Activated naive CD4-positive, alpha-beta T cell treated with anti-CD3 and anti-CD28 coated beads, Interleukin-2, amount 50 U/mL, for 16 hours (primary cell): ENCODE data around the gene CMTM4.
"Not testable (repeated sequence)": the region's sequence is repeated elsewhere in the genome, so short reads cannot be mapped to it uniquely, and the experiment has no call there.

Source experiments
- DNase-seq: peaks from one replicate; pipeline ENCODE4 v3.0.0-alpha.2; 2020

Gene CMTM4

GRCh38 chr16:66588981-66589713, 107.4 kb downstream of the CMTM4 start:
- DNase-seq = peak; percentile 57

- DNase-seq = no peak
These were observed 108.5 kb downstream of the CMTM4 start for GRCh38 chr16:66587881-66588600.

DNA sequence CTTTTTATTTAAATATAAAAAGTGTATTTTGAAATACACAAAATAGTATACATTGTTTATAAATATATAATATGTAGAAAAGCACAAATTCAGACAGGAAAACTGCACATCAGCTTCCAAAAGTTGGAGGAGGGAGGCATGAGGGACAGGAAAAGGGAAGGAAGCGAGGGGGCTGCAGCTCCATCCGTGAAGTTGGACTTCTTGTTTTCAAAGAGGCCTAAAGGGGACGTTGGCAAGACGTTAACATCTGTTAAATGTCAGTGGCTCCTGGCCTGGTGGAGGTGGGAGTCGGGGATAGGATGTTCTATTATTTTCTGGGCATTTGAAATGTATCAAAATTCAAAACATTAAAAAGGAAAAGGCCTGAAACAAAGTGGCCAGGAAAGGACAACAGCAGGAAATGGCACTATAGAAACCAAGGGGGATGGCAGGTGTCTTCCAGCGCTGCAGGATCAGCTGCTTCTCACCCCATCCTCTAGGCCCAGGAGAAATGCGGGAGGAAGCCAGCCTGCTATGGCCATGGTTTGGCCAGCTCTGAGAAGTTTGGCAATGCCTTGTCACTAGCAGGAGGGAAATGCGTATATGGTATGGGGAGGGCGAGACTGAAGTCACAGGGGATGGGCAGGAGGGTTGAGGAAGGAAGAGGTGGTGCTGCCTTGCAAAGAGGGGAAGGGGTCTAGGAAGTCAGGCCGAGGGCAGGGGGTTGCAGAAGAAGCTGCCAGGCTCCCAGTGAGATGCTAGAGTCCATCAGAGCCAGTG, 110.9 kb downstream of the CMTM4 start:
- DNase-seq = no peak

GRCh38 chr16:66581246-66581952, 115.1 kb downstream of the CMTM4 start:
- DNase-seq = no peak

DNA sequence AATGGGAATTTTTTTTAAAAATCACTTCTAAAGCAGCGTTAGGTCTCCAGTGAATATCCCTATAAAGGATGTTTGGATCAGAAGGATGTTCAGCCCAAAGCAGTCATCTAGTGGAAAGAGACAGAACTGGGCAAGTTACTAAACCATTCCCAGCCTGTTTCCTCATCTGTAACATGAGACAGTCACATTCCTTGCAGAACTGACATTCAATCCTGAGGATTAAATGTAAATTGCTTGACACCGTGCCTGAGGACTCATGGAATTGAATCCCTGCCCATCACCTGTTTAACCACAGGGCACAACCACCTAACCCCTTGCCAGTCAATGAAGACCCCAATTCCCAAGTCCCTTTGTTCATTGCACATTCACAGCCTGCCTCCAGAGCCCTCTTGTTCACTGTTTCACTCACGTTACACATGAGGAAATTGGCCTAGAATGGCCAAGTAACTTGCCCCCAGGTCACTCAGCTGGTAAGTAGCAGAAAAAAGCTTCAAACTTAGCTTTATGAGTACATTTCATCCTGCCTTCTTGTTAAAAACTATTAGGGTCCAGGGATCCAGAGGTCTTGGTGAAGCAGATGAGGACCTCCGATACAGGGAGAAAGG, 115.8 kb downstream of the CMTM4 start:
- DNase-seq = no peak

DNA sequence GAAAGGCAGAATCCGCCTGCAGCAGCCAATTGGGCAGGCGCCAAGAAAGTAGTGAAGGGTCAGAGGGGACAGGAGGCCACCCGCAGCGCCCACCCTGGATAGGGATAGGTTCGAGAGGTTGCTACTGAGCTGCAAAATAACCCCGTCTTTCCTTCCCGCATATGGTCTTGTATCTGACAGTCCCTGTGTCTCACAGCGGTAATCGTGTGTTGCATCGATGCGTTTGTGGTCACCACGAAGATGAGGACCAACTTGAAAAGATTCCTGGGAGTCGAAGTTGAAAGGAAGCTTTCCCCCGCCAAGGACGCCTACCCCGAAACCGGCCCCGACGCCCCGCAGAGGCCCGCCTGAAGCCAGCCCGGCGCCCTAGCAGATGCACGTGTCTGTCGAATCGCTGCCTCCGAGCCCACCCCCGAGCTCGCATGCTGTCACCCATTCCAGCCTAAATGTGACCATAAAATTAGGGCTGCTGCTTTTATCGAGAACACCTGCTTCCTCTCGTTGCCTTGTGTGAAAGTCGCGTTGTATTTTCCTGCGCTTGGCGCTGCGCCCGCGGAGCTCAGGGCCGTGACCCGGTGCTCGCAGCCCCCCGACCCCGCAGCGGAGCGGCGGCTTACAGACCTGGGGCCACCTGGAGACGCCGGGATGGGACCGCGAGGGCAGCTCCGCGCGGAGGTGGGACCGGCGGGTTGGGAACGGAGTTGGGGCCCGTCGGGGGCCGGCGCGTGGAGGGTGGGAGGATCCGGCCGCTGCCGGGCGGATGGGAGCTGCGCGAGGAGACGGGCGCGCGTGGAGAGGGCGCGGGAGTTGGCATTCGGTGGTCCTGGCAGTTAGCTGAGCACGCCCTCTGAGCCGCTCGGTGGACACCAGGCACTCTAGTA, 117.7 kb downstream of the CMTM4 start, which contains the start of gene CMTM2:
Gene CMTM2 (plus strand): TSS at position 813 of the 881 bp plus-strand sequence. CDS start 145 bp downstream, outside the sequence.
- DNase-seq = peak; percentile 39

- DNase-seq = no peak
These were observed 120.2 kb downstream of the CMTM4 start for GRCh38 chr16:66576296-66576695.

- no peak for DNase-seq
These were observed 121.5 kb downstream of the CMTM4 start for GRCh38 chr16:66575060-66575459.

DNA sequence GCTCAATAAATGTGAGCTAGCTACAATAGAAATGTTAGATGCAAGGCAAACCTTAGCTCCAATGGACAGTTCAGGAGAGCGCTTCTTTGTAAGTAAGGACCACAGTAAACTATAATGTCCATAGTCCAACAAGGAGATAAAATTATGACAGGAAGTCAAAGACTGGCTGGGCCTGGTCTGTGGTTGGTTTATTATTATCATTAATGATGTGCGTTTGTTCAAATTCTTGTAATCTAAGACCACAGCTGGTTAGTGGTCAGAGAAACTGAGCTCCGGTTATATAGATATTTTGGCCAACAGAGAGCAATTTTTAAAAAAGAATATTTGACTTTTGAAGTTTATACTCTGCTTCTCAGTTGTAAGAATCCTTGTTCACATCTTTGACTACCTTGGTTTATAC, 122.0 kb downstream of the CMTM4 start:
- DNase-seq = no peak

DNA sequence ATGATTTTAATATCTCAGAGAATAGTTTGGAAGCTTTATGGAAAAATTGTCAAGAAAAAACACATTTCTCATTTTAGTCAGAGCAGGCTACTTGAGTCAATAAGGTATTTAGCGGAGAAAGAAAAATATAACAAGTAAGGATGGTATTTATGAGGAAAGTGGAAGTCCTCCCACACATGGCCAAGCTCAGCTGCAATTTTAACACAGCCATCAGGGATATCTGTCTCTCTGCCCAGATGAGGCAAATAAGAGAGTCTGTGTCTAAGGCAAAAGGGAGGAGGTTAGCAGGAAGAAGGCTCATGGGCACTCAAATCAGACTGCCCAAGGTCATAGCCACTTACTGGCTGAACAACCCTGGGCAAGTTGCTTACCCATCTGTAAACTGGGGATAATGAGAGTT, 122.5 kb downstream of the CMTM4 start:
- no peak for DNase-seq

DNA sequence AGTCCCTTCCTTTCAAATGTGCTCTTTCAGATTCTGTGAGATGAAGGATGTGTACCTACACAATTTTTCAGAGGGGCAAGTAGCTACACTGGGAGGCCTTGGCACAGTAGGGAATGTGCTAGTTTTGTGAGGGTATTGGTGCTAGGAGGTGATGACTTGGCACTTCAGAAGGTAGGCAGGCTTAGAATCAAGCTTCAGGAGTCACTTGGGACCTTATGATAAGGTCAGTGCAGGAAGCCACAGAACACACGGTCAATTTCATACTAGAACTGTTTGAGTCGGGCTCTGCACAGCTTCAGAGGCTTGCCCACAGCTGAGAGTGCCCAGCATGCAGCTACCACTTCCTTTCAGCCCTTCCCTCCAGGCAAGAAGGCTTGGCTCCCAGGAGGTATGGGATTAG, 124.2 kb downstream of the CMTM4 start:
- DNase-seq = no peak

- no peak for DNase-seq
These were observed 126.6 kb downstream of the CMTM4 start for GRCh38 chr16:66569827-66570405.

GRCh38 chr16:66569131-66569530, 127.4 kb downstream of the CMTM4 start:
- DNase-seq = no peak

DNA sequence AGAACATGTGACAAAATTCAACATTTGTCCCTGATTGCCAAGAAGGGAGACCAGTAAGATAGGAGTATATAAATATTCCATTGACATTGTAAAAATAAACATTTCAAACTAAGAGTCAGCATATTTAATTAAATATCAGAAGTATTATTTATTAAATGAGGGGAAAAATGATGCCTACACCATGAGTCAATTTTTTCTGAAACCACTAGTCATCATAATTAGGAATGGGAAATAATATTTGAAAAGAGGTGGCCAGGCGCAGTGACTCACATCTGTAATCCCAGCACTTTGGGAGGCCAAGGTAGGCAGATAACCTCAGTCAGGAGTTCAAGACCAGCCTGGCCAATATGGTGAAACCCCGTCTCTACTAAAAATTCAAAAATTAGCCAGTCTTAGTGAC, 128.2 kb downstream of the CMTM4 start:
- DNase-seq = no peak

DNA sequence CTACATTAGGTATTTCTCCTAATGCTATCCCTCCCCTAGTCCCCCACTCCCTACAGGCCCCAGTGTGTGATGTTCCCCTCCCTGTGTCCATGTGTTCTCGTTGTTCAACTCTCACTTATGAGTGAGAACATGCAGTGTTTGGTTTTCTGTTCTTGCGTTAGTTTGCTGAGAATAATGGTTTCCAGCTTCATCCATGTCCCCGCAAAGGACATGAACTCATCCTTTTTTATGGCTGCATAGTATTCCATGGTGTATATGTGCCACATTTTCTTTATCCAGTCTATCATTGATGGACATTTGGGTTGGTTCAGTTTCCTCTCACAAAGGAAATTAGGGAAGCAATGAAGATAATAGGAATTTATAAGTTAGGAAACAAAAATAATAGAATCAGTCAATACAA, 129.3 kb downstream of the CMTM4 start:
- not testable (repeated sequence) for DNase-seq

DNA sequence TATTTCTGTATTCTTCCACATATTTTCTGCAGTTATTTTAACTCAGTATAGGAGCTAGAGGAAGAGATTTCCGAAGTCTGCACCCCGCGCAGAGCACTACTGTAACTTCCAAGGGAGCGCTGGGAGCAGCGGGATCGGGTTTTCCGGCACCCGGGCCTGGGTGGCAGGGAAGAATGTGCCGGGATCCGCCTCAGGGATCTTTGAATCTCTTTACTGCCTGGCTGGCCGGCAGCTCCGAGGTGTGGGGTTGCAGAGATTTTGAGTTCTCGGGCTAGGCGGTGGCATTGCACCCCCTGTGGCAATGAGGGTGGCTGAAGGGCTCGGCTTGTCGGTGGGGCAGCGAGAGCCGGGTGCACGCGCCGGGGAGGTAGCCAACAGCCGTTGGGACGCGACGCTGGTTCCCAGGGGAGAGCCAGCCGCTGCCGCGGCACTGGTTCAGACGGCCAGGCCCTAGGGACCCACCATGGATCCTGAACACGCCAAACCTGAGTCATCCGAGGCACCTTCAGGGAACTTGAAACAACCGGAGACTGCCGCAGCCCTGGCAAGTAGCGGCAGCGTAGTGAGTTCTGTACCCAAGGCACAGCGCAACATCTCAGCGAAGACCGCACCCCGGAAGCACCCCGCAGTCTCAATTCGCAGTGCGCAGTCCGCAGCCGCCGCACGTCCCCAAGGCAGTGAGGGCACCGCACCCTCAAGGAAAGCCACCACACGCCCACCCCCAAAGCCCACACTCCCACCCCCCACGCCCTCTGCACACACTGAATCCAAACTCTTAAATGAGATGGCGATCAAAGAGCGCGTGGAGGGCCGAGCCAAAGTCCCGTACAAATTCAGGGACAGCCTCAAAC, 130.3 kb downstream of the CMTM4 start, which contains the start of gene CMTM1:
Gene CMTM1 (plus strand): TSS at position 389 of the 851 bp plus-strand sequence. CDS start 75 bp downstream, at position 464.
- no peak for DNase-seq
